Stimulated activated effector memory CD8-positive, alpha-beta T cell treated with anti-CD3 and anti-CD28 coated beads, Interleukin-12 subunit alpha, Interleukin-12 subunit beta, amount 100 ng/mL, for 72 hours (primary cell): ENCODE results near the gene GNL3.
"Not testable (repeated sequence)": the region's sequence is repeated elsewhere in the genome, so short reads cannot be mapped to it uniquely, and the experiment has no call there.

ENCODE experiments used
- ATAC-seq: fragments of 150-1000 bp; cut with Tn5 transposase; 2 replicates; pipeline ENCODE4 v1.10.0; 2021
- DNase-seq, 2 donors: peaks; one replicate each; pipeline ENCODE4 v3.0.0; 2021 to 2022; ENCODE audit warnings: low spot score in 2 of 2
- H3K27ac Mint-ChIP-seq: one replicate; pipeline ENCODE4 v1.8.0; 2022; ENCODE audit warnings: mild to moderate bottlenecking, mixed read lengths
- H3K36me3 Mint-ChIP-seq: one replicate; pipeline ENCODE4 v1.8.0; 2022; ENCODE audit warnings: mild to moderate bottlenecking, mixed read lengths
- H3K4me1 Mint-ChIP-seq: one replicate; pipeline ENCODE4 v1.8.0; 2022; ENCODE audit warnings: mixed read lengths
- H3K4me3 Mint-ChIP-seq: one replicate; pipeline ENCODE4 v1.8.0; 2022; ENCODE audit warnings: mild to moderate bottlenecking, mixed read lengths
- H3K9me3 Mint-ChIP-seq: one replicate; pipeline ENCODE4 v1.8.0; 2022; ENCODE audit warnings: mixed read lengths

GNL3 gene

GRCh38 chr3:52685709-52686691 lies at the start of gene GNL3, which contains the start of gene PBRM1:
TSS of gene GNL3 (plus strand) at chr3:52686032. CDS start at chr3:52686093, 61 bp downstream.
TSS of gene PBRM1 (minus strand) at chr3:52685913.
- H3K27ac Mint-ChIP-seq: peak within 1 kb of the TSS; percentile 98
- H3K4me3 Mint-ChIP-seq: peak within 1 kb of the TSS; percentile 96
- peak; percentile 87 to 94 for DNase-seq
- ATAC-seq: peak; percentile 86
- H3K36me3 Mint-ChIP-seq: peaks cover 91% of the 10 kb centered on the region
- H3K9me3 Mint-ChIP-seq: no peaks in the 10 kb centered on the region
- peaks cover 67% of the 10 kb centered on the region for H3K4me1 Mint-ChIP-seq

GRCh38 chr3:52636673-52637072 lies 49.2 kb upstream of the GNL3 start:
- Mint-ChIP-seq H3K27ac (no peak overlapping the region), H3K4me1 (no peaks in the 10 kb centered on the region), H3K9me3 (no peaks in the 10 kb centered on the region), H3K36me3 (peaks cover 100% of the 10 kb centered on the region), H3K4me3 (no peak overlapping the region)
- ATAC-seq (no peak), DNase-seq (no peak)

- Mint-ChIP-seq H3K4me3 (no peak overlapping the region), H3K4me1 (no peaks in the 10 kb centered on the region), H3K36me3 (peaks cover 98% of the 10 kb centered on the region), H3K27ac (peak overlapping the region; percentile 44), H3K9me3 (no peaks in the 10 kb centered on the region)
- ATAC-seq (no peak), DNase-seq (no peak)
Measured at GRCh38 chr3:52645549-52645948, 40.3 kb upstream of the GNL3 start.

DNA sequence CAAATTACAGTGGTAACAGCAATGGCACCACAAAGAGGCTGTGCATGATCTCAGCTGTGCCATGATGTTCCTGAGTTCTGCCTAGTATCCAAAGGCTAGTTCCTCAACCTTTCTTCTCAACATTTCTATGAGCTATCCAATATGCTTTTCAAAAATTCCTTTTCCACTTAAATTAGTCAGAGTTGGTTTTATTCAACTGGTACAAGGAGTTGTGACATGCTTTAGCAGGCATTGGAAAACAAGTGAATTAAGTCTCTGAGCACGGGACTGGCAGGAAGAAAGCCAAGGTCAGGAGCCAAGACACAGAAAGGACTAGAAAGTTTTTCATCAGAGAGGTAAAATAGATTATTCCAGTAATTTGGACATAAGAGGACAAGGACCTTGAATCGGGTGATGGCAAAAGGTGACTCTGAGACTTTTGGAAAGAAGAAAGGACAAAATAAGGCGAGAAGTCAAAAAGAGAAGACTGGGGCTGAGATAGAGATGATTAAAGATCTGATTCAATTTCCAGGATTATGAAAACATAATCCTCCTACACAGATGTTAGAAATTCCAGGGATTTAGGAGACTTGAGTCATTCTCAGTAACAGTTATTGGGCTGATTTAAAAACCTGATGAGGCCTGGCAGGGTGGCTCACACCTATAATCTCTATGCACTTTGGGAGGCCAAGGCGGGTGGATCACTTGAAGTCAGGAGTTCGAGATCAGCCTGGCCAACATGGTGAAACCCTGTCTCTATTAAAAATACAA lies 36.2 kb upstream of the GNL3 start:
- peak overlapping the region; percentile 36 for H3K27ac Mint-ChIP-seq
- no peak for DNase-seq
- no peaks in the 10 kb centered on the region for H3K4me1 Mint-ChIP-seq
- no peak overlapping the region for H3K4me3 Mint-ChIP-seq
- H3K9me3 Mint-ChIP-seq: no peaks in the 10 kb centered on the region
- ATAC-seq: no peak
- H3K36me3 Mint-ChIP-seq: peaks cover 100% of the 10 kb centered on the region

DNA sequence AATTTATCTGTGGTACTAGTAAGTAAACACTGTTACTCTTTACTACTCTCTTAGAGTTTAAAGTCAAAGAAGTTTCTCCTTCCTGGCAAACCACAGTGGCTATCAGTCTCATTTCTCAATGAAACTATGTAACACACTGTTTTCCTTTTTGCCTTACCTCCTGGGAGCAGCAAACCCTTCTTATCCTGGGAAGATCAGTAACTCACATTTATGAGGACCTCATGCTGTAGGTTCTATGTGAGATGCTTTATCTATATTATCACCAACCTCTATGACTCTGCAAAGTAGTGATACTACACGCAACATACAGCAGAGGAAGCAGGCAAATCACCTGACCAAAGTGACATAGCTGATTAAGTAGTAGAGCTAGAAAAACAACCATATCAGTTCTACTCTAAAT lies 35.4 kb upstream of the GNL3 start:
- no peak for DNase-seq
- Mint-ChIP-seq H3K4me3 (no peak overlapping the region), H3K36me3 (peaks cover 100% of the 10 kb centered on the region), H3K9me3 (no peaks in the 10 kb centered on the region), H3K27ac (peak overlapping the region; percentile 36), H3K4me1 (no peaks in the 10 kb centered on the region)
- ATAC-seq: no peak

DNA sequence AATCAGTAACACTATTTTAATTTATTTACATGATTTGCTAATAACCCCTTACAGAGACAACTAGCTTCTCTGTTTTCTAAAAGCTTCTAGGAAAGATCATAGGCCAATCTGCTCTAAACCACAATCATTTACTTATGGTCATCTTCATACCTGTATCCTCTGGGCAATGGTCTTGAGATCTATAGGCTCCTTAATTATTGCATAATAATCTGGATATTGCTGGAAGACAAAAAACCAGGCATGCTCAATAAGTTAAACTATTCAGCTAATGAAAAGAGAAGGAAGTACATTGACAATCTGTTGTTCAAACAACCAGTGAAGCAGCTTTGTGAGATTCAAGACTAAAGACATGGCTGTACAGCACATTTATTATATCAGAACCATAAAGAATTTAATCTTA lies 34.2 kb upstream of the GNL3 start:
- Mint-ChIP-seq H3K9me3 (no peaks in the 10 kb centered on the region), H3K4me1 (peaks cover 6% of the 10 kb centered on the region), H3K4me3 (no peak overlapping the region), H3K36me3 (peaks cover 100% of the 10 kb centered on the region), H3K27ac (no peak overlapping the region)
- ATAC-seq (no peak), DNase-seq (no peak)

- Mint-ChIP-seq H3K4me3 (no peak overlapping the region), H3K9me3 (no peaks in the 10 kb centered on the region), H3K36me3 (peaks cover 100% of the 10 kb centered on the region), H3K4me1 (peaks cover 6% of the 10 kb centered on the region), H3K27ac (peak overlapping the region; percentile 53)
- DNase-seq: no peak
- no peak for ATAC-seq
Measured at GRCh38 chr3:52655895-52656294, 29.9 kb upstream of the GNL3 start.

- Mint-ChIP-seq H3K4me3 (no peak overlapping the region), H3K36me3 (peaks cover 100% of the 10 kb centered on the region), H3K9me3 (no peaks in the 10 kb centered on the region), H3K27ac (no peak overlapping the region), H3K4me1 (peaks cover 6% of the 10 kb centered on the region)
- no peak for ATAC-seq
- no peak for DNase-seq
Measured at GRCh38 chr3:52660046-52660445, 25.8 kb upstream of the GNL3 start.

- no peaks in the 10 kb centered on the region for H3K4me1 Mint-ChIP-seq
- H3K27ac Mint-ChIP-seq: peak overlapping the region; percentile 40
- peaks cover 100% of the 10 kb centered on the region for H3K36me3 Mint-ChIP-seq
- DNase-seq: no peak
- H3K9me3 Mint-ChIP-seq: no peaks in the 10 kb centered on the region
- H3K4me3 Mint-ChIP-seq: no peak overlapping the region
- ATAC-seq: no peak
Measured at GRCh38 chr3:52663098-52663497, 22.7 kb upstream of the GNL3 start.

- Mint-ChIP-seq H3K9me3 (no peaks in the 10 kb centered on the region), H3K4me3 (peak overlapping the region; percentile 55), H3K36me3 (peaks cover 100% of the 10 kb centered on the region), H3K27ac (peak overlapping the region; percentile 93), H3K4me1 (peaks cover 30% of the 10 kb centered on the region)
- DNase-seq (peak; percentile 20 to 78), ATAC-seq (peak; percentile 96)
Measured at GRCh38 chr3:52670621-52671521, 15.0 kb upstream of the GNL3 start.

- peak overlapping the region; percentile 93 for H3K27ac Mint-ChIP-seq
- ATAC-seq (no peak), DNase-seq (no peak)
- H3K9me3 Mint-ChIP-seq: no peaks in the 10 kb centered on the region
- peaks cover 100% of the 10 kb centered on the region for H3K36me3 Mint-ChIP-seq
- H3K4me1 Mint-ChIP-seq: peaks cover 35% of the 10 kb centered on the region
- peak overlapping the region; percentile 55 for H3K4me3 Mint-ChIP-seq
Measured at GRCh38 chr3:52671676-52672075, 14.2 kb upstream of the GNL3 start.

GRCh38 chr3:52676201-52676600 lies 9.6 kb upstream of the GNL3 start:
- Mint-ChIP-seq H3K27ac (peak overlapping the region; percentile 11), H3K36me3 (peaks cover 97% of the 10 kb centered on the region), H3K4me1 (peaks cover 47% of the 10 kb centered on the region)
- H3K4me3 Mint-ChIP-seq, H3K9me3 Mint-ChIP-seq, ATAC-seq, DNase-seq: not testable (repeated sequence)

- DNase-seq (no peak), ATAC-seq (no peak)
- Mint-ChIP-seq H3K36me3 (peaks cover 91% of the 10 kb centered on the region), H3K27ac (peak overlapping the region; percentile 85), H3K4me3 (no peak overlapping the region), H3K9me3 (no peaks in the 10 kb centered on the region), H3K4me1 (peaks cover 47% of the 10 kb centered on the region)
Measured at GRCh38 chr3:52678265-52679198, 7.3 kb upstream of the GNL3 start.

DNA sequence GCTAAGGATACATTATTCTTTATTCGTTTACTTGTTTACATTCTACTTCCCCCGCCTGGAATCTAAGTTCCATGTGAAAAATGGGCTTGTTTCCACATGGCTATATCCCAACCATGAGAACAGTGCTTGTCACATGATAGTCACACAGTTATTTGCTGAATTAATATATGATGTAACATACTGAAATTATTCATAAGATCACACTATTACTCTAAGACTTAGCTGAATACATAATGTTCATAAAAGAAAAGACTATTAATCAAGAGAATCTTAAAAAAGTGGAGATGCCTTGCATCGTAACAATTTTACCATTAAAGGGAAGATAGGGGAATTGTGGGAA lies 6.7 kb upstream of the GNL3 start:
- Mint-ChIP-seq H3K4me3 (no peak overlapping the region), H3K4me1 (peaks cover 54% of the 10 kb centered on the region), H3K27ac (peak overlapping the region; percentile 85), H3K36me3 (peaks cover 91% of the 10 kb centered on the region), H3K9me3 (no peaks in the 10 kb centered on the region)
- DNase-seq: no peak
- no peak for ATAC-seq
